DND-41 (cell line): ENCODE results near the gene KRTAP2-4.

Experiments
- EZH2 ChIP-seq: IDR thresholded peaks from 3 replicates; pipeline ENCODE4 v1.6.1; 2012; ENCODE audit warnings: borderline replicate concordance, low read depth, mild to moderate bottlenecking, moderate library complexity, low read length, inconsistent platforms; ENCODE audit not compliant: severe bottlenecking
- TF ChIP-seq, protein P1 (sequence below): IDR thresholded peaks from 2 replicates; pipeline ENCODE4 v1.5.1; 2012; ENCODE audit warnings: borderline replicate concordance, low read length, moderate library complexity, mild to moderate bottlenecking; ENCODE audit not compliant: poor library complexity, severe bottlenecking; ENCODE audit errors: extremely low read depth

- TF ChIP-seq, protein P1, sequence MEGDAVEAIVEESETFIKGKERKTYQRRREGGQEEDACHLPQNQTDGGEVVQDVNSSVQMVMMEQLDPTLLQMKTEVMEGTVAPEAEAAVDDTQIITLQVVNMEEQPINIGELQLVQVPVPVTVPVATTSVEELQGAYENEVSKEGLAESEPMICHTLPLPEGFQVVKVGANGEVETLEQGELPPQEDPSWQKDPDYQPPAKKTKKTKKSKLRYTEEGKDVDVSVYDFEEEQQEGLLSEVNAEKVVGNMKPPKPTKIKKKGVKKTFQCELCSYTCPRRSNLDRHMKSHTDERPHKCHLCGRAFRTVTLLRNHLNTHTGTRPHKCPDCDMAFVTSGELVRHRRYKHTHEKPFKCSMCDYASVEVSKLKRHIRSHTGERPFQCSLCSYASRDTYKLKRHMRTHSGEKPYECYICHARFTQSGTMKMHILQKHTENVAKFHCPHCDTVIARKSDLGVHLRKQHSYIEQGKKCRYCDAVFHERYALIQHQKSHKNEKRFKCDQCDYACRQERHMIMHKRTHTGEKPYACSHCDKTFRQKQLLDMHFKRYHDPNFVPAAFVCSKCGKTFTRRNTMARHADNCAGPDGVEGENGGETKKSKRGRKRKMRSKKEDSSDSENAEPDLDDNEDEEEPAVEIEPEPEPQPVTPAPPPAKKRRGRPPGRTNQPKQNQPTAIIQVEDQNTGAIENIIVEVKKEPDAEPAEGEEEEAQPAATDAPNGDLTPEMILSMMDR, result no peak
- TF ChIP-seq EZH2, result no peak
These were observed 49.0 kb downstream of the KRTAP2-4 start for GRCh38 chr17:41016578-41017215.
